ENCODE measurements around the gene INO80.

INO80 gene

DNA sequence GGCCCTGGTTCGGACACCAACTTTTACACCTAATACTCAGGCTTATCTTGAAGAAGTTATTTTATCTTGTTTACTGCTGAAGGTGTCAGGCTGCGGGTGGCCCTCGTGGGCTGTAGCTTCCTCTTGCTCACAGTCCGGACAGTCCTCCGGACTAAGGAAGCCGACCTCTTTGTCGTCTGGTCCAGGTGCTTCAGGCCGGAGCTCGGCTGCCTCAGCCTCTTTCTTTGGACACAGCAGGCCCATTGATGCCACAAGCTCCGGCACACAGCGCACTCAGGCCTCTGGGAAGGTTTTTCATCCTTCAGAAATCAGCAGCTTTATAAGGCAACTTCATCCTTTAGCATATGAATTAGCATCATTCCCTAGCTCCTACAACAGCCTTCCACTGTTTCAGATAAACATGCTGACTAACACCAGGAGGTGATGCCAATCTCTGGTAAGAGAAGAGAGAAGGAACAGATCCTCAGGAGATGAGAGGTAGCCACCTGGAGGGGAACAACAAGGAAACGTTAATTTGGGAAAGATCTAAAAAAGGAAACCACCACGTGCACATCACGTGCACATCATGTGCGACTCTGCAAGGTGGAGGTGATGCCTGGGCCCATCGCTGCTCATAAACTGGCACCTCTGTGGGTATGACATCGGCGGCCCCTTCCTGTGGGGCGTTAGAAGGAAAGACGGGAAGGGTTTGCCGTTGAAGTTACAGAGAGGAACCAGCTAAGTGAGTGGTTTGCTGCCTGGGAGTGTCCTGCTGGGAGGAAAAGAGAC, 167.2 kb downstream of the INO80 start:
- no peak for DNase-seq (ENCODE audit: low read depth)

DNA sequence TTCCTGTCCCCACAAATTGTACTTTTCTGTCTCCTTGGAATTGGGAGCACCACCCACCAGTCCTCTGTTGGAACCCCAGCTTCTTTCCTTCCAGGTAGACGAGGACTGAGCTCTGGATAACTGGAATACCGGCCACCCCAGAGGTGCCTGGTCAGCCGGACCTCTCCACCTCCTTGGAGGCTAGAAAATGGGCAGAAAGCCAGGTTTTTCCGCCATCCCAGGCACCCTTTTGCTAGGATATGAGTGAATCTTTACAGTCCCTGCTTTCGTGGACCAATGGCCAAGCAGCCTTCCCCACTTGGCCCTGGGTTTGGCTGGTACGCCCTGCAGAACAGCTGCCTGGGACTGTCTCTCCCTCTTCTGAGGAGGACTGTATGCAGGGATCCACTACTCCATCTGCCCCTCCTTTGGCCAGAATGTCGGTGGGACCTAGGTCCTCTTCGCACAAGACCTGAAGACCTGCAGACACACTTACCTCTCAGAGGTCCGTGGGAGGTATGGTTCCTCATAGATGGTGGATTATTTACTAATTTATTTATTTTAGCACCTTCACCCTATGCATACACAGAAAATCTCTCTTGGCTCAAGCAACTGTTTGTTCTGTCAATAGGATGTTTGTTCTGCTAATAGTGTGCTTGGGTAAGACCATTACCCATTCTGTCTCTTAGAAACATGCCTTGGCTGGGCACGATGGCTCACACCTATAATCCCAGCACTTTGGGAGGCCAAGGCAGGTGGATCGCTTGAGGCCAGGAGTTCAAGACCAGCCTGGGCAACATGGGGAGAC, 171.4 kb downstream of the INO80 start:
- no peak for DNase-seq (ENCODE audit: low read depth)

DNA sequence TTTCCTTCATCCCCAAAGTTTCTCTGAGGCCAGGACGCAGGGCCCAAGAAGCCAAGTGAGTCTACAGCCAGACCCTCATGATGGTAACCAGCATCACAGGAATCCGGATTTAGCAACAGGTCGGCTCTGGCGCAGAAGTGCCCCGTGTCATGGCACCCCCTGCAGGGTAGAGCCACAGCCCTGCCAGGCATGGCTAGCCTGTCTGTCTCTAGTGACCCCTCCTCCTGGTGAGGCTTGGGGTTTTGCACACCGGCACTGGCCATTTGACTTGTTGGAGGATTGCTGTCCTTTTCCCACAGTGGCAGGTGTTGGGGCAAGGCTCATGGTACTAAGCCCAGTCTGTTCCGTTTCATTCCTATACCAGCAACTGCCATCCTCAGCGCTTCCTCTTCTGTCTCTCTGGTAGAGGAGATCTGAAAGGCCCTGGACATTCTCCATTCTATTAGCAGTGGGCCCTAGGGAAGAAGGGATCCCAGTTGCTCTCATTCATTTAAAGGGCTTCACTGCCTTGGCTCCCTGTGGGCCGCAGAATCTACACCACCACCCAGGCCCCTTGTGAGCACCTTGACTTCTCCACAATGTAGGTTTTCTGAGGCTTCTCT, 172.2 kb downstream of the INO80 start:
- DNase-seq (ENCODE audit: low read depth) = no peak

DNA sequence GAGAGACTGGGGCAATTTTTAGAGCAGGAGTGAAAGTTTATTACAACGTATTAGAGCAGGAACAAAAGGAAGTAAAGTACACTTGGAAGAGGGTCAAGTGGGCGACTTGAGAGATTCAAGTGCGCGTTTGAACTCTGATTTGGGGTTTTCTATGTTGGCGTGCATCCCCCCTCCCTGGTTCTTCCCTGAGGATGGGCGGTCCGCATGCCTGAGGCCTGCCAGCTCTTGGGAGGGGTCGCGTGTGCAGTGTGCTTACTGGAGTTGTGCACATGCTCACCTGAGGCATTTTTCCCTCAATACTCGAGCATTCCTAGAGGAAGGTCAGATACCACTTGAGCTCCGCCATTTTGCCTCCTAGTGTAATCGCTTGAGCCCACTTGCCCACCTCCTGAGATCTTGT, 173.2 kb downstream of the INO80 start:
- DNase-seq (ENCODE audit: low read depth) = no peak

DNA sequence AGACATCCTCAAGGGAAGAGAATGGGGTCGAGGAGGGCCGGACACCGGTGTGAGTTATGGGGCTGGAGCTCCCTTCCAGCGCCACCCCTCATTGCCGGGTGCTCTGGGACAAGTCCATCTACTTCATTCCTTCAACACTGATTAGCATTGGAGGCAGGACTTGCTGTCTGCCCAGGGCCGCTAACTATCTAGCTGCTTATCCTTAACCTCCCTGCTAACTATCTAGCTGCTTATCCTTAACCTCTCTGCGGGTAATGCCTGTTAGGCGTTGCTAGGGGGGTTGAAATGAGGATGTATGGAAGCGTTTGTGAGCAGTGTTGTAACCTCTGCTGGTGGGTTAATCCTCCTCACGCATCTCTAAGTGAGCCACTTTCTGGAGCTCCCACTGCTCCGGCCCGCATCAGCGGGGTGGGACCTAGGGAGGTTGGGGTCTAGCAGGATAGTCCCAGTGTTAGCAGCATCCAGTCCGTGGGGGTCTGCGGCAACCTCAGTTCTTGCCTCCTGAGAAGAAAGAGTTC, 173.7 kb downstream of the INO80 start:
- no peak for DNase-seq (ENCODE audit: low read depth)

DNA sequence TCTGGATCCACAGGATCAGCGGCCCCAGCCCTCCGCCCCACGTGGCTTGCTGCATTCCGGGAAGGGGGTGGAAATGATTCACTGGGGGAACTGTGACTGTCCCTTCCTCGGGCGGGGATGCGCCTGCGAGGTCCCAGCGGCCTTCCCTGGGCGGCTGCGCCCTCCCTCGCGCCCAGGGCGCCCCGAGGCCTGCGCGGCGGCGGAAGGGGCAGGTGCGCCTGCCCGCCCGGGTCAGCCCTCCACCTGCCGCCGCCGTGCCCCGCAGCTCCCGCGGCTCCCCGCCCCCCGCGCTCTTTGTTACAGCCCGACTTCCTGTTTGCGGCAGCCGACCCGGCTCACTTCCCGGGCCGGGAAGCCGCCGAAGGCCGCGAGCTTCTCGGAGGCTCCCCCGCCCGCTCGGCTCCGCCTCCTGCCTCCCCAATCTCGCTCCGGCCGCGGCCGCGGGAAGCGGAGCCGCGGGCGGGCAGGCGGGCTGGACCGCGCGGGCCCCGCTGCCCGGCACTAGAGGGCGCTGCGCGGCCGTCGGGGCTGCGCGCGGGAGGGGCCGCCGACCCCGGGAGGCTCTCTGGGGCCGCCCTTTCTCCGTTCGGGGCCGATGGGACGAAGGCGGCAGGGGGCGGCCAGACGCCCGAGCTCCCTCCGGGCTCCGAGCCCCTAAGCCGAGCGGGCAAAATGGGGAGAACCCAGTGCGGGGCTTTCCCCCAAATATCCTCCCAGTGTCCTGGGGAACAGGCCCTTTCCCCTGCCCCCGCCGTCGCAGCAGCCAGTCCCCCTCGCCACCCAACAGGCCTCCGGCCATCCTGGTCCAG, 174.3 kb downstream of the INO80 start:
- peak; percentile 58 for DNase-seq (ENCODE audit: low read depth)

DNA sequence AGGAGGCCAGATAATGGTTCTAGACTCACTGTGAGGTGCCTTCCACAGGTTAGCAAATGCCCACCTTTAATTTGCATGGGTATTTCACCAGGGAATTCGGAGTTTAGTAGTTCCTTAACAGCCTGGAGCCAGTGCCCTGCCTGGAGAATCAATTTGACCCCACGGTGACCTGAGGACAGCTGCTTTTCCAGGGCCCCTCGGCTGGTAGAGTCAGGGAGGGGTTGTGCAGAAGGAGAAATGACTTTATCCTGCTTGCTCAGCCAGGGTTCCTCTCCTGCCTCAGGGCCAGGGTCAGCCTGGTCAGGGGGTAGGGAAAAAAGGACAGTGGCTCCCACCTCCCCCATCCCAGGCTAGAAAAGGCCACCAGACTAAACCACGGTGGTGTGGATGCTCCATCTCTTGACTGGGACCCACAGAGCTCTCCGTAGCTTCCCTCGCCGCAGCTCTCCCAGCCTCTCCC, 175.0 kb downstream of the INO80 start:
- DNase-seq (ENCODE audit: low read depth) = no peak

DNA sequence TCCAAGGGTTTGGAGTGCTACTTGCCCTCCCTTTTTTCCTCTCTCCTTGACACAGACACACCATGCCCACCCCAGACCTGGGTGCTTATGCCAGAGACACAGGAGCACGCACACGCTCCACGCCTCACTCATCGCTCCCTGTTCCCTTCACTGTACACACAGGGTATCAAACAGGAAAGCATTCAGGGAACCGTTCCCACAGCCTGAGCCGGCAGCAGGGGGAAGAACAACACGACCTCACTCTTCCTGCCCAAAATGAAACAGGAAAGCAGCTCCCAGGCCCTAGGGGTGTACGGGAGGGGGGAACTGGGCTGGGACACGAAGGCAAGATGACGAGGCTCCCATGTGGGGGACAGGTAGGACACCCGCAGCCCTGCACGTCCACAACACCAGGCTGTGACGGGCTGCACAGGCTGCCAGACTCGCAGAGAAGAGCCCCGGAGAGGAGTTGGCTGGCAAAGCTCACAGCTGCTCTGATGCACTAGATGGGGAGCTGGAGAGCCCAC, 175.7 kb downstream of the INO80 start:
- DNase-seq (ENCODE audit: low read depth) = no peak

DNA sequence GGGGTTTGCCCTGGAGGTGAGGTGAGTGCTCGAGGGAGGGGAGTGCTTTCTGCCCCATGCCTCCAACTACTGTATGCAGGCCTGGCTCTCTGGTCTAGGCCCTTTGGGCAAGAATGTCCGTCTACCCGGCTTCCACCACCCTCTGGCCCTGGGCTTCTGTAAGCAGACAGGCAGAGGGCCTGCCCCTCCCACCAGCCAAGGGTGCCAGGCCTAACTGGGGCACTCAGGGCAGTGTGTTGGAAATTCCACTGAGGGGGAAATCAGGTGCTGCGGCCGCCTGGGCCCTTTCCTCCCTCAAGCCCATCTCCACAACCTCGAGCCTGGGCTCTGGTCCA, 177.6 kb downstream of the INO80 start:
- no peak for DNase-seq (ENCODE audit: low read depth)

DNA sequence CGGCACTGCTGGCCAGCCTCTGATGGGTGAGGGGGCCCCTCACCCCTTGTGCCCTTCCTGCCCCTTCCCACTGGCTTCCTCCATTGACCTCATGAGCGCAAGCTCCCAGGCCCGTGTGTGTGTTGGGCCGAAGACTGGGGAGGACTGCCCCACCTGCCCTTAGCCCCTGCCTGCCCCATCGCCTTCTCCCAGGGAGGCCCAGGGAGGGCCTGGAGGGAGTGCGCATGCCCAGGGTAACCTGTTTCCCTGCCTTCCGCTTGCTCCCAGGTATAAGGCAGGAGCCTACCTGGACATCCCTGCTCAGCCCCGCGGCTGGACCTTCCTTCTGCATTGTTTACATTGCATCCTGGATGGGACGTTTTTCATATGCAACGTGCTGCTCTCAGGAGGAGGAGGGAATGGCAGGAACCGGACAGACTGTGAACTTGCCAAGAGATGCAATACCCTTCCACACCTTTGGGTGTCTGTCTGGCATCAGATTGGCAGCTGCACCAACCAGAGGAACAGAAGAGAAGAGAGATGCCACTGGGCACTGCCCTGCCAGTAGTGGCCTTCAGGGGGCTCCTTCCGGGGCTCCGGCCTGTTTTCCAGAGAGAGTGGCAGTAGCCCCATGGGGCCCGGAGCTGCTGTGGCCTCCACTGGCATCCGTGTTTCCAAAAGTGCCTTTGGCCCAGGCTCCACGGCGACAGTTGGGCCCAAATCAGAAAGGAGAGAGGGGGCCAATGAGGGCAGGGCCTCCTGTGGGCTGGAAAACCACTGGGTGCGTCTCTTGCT, 178.1 kb downstream of the INO80 start:
- no peak for DNase-seq (ENCODE audit: low read depth)

DNA sequence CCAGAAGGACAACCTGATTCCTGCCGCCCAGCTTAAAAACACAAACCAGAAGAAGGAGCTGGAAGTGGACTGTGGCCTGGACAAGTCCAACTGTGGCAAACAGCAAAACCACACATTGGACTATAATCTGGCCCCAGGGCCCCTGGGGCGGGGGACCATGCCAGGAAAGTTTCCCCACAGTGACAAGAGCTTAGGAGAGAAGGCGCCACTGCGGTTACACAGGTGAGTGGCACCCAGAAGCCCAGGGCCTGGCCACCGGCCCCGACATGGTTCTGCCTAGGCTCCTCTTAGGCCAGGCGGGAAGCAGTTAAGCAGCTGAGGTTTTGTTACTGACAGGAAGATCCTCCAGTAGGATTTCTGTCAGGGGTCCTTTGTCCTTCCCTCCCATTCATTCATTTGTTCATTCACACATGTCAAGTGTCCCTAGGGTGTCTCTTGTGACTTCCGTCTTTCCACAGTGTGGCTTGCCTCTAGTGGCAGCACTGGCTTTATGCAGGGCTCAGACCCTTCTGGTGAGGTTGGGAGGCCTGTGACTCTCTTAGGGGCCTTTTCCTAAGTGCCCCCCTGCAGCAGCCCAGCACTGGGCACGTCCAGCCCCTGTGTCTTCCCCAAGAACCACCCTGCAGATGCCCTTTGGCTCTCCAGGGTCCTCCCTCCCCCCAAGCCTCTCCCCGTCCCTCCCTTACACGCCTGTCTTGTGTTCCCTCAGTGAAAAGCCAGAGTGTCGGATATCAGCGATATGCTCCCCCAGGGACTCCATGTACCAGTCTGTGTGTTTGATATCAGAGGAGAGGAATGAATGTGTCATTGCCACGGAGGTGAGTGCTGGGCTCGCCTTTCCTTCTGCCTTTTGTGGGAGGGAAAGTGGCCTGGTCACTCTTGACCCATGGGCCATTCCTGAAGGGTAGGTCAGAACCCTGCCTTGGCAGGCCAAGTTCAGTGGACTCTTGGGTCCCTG, 179.1 kb downstream of the INO80 start:
- DNase-seq (ENCODE audit: low read depth) = no peak

DNA sequence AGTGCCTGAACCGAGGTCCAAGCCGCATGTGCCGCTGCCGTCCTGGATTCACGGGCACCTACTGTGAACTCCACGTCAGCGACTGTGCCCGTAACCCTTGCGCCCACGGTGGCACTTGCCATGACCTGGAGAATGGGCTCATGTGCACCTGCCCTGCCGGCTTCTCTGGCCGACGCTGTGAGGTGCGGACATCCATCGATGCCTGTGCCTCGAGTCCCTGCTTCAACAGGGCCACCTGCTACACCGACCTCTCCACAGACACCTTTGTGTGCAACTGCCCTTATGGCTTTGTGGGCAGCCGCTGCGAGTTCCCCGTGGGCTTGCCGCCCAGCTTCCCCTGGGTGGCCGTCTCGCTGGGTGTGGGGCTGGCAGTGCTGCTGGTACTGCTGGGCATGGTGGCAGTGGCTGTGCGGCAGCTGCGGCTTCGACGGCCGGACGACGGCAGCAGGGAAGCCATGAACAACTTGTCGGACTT, 179.8 kb downstream of the INO80 start:
- DNase-seq (ENCODE audit: low read depth) = no peak

DNA sequence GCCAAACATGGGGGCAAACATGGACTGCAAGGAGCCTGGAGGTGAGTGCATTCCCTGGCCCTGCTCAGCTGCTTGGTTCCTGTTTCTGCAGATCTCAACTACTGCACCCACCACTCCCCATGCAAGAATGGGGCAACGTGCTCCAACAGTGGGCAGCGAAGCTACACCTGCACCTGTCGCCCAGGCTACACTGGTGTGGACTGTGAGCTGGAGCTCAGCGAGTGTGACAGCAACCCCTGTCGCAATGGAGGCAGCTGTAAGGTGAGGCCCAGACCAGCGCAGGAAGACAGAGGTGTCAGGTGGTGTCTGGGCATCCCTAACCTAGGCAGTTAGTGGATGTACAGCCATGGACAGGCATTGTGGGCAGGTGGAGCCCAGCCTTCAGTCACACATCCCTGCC, 181.6 kb downstream of the INO80 start:
- DNase-seq (ENCODE audit: low read depth) = no peak

DNA sequence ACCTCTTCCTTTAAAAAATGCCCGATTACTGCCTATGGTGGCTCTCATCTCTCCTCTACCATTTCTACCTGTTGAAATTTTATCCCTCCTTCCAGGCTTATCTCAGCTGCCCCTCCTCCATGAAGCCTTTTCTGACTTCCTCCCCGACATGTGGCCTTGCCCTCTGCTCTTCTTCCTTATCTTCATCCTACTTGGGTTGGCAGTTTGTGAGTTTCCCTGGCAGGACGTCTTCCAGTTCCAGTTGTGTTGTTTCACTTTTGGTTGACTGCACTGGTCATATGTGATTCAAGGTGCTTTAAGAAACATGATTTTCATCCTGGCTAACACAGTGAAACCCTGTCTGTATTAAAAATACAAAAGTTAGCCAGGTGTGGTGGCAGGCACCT, 182.6 kb downstream of the INO80 start:
- no peak for DNase-seq (ENCODE audit: low read depth)

DNA sequence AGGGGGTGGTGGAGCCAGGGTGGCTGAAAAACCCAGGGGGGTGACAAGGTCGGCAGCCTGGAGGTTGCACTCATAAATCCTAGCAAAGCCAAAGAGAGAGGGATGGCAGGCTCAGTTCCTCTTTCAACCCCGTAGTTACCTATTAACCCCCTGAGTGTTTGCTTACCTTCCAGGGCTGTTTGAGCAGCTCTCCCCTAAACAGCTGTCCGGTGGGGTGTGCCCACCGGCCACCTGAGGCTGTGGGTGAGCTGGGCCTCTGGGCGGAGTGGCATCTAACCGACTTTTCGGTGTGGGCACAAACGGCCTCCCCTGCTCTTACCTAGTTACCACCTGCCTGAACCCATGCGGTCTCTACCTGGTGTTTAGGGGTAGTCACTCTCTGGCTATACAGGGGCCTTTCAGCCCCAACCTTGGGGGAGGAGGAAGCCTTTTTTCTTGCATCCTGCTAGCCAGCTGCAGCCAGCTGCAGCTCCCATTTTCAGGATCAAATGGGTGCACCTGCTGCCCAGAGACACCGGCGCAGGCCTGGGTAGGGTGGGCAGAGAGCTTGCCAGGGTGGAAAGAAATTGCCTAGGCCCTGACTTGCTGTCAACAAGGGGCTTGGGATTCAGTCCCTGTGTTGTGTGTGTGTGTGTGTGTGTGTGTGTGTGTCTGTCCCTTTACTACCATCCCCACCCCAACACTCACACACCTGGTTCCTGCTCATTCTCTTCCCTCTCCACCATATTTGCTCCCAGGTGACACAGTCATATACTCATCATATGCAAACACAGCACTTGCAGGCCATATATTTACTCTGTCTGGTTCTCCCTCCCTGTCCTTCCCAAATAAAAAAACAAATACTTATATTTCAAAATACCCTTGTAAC, 183.2 kb downstream of the INO80 start:
- DNase-seq (ENCODE audit: low read depth) = no peak

DNA sequence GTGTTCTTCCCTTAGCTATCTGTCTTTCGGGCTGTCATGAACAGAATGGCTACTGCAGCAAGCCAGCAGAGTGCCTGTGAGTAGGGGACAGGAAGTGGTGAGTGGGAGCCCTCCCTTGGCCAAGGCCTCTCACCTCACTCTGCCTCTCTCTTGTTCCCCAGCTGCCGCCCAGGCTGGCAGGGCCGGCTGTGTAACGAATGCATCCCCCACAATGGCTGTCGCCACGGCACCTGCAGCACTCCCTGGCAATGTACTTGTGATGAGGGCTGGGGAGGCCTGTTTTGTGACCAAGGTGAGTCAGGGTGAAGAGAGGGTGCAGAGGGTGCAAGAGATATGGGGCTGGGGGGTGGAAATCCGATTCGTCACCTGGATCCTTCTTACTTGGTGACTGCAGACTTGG, 183.9 kb downstream of the INO80 start:
- no peak for DNase-seq (ENCODE audit: low read depth)

DNA sequence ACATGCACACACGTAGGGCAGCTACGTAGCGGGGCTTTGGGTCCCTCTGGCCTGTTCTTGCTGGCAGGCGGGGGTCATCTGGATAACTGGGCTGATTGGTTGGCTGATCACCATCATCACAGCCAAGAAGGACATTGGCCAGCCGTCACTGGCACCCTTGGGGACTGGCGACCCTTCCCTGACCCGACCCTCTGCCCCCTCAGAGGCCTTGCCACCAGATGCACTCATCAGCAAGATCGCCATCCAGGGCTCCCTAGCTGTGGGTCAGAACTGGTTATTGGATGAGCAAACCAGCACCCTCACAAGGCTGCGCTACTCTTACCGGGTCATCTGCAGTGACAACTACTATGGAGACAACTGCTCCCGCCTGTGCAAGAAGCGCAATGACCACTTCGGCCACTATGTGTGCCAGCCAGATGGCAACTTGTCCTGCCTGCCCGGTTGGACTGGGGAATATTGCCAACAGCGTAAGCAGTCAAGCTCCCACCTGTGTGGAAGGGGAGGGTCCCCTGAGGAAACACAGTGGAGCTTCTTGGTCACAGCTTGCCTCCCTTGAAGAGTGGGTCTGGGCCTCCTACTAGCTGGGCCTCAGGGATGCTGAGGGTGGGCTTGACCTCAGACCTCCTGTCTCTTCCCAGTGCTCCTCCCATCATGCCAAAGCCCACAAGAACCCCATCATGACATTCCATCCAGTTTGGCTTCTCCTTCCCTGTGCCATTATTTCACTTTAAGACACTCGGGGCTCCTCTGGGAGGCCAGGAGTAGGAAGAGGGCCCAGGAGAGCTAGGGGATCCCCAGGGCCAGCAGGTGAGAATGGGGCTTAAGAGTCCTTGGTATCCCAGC, 184.6 kb downstream of the INO80 start:
- no peak for DNase-seq (ENCODE audit: low read depth)
